ES-I3 (cell line): ENCODE results near the gene RYR2.

Experiments
- H3K36me3 ChIP-seq: 2 replicates; pipeline ENCODE4 v1.6.1; 2013; ENCODE audit warnings: mild to moderate bottlenecking, low read length, control low read depth, moderate library complexity; ENCODE audit not compliant: insufficient read depth
- H3K4me1 ChIP-seq: 2 replicates; pipeline ENCODE4 v1.6.1; 2013; ENCODE audit warnings: mild to moderate bottlenecking, control low read depth, low read length; ENCODE audit not compliant: insufficient read depth
- H3K9ac ChIP-seq: 2 replicates; pipeline ENCODE4 v1.6.1; 2013; ENCODE audit warnings: low read depth, mild to moderate bottlenecking, low read length, moderate library complexity
- H3K9me3 ChIP-seq: 2 replicates; pipeline ENCODE4 v1.6.1; 2013; ENCODE audit warnings: mild to moderate bottlenecking, low read length, moderate library complexity; ENCODE audit not compliant: control insufficient read depth, insufficient read depth

The RYR2 gene

DNA sequence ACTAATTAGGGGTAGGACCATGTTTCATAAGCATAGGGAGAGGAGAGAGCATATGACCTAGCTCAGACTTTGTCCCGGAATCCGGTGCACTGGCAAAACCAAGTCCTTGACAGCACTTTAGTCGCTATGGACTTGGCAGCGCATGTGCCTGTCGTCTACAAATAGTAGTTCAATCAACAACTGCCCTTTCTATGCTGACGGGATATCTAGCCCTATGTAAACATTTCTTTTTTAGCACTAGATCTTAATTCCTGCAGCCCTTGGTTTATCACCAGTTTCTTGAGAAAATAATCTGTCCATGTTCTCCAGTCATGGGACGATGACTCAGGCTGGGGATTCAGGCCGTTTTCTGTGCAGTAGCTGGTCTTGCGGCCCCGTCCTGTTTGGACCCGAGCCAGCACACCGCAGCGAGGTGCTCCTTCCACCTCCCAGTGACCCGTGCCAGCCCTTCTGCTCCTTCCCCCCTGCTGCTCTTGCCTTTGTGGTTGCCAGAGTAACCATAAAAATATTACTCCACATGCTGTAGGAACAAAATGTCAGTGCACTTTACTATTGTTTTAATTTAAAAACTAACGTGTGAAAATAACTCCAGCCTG lies 29.1 kb upstream of the RYR2 start:
- no peaks in the 10 kb centered on the region for H3K9me3 ChIP-seq
- H3K9ac ChIP-seq: no peak overlapping the region
- peaks cover 18% of the 10 kb centered on the region for H3K4me1 ChIP-seq

DNA sequence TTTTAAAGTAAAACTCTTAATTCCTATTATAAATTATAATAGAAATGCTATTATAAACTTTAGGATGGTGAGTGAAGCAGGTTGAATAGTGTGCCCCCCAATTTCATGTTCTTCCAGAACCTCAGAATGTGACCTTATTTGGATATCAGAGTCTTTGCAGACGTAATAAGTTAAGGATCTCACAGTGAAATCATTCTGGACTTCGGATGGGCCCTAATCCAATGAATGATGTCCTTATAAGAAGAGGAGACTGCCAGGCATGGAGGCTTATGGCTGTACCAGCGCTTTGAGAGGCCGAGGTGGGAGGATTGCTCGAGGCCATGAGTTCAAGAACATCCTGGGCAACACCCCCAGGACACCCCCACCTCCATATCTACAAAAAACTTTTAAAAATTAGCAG lies 28.4 kb upstream of the RYR2 start:
- no peak overlapping the region for H3K9ac ChIP-seq
- H3K36me3 ChIP-seq: no peaks in the 10 kb centered on the region
- peaks cover 18% of the 10 kb centered on the region for H3K4me1 ChIP-seq
- no peaks in the 10 kb centered on the region for H3K9me3 ChIP-seq

More for the DNA sequence above, 29.1 kb upstream of the RYR2 start:
- no peaks in the 10 kb centered on the region for H3K36me3 ChIP-seq

DNA sequence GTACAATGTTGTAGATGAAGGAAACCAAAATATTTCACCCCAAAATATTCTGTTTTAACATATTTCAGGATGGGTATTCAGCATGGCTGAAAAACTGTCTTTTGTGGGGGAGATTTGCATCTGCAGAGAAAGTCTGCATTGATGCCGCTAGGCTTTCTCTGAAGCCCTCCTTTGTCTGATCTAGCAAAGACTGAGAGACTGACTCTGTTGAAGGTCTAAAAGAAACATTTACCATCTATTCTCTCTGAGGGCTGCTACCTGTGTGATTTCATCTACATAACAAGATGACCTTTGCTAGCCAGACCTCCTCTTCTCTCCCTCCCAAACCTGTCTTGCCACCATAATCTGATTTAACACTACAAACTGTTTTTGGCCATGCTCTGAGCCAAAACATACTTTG lies 25.4 kb upstream of the RYR2 start:
- H3K36me3 ChIP-seq: no peaks in the 10 kb centered on the region
- no peak overlapping the region for H3K9ac ChIP-seq
- H3K9me3 ChIP-seq: no peaks in the 10 kb centered on the region
- H3K4me1 ChIP-seq: peaks cover 11% of the 10 kb centered on the region

DNA sequence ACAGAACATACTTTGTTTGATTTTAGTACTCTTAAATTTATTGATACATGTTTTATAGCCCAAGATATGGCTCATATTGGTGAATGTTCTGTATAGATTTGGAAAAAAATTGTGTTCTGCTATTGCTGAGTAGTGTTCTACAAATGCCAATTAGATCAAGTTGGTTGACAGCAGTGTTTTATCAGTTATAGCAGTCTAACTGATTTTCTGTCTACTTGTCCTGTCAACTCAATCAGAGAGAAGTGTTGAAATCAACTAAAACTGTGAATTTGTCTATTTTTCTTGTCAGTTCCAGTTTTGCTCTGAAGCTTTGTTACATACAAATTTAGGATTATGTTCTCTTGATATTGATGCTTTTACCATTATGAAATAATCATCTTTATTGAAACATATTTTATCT lies 23.1 kb upstream of the RYR2 start:
- H3K9me3 ChIP-seq: no peaks in the 10 kb centered on the region
- no peaks in the 10 kb centered on the region for H3K36me3 ChIP-seq
- H3K9ac ChIP-seq: no peak overlapping the region
- H3K4me1 ChIP-seq: peaks cover 11% of the 10 kb centered on the region

DNA sequence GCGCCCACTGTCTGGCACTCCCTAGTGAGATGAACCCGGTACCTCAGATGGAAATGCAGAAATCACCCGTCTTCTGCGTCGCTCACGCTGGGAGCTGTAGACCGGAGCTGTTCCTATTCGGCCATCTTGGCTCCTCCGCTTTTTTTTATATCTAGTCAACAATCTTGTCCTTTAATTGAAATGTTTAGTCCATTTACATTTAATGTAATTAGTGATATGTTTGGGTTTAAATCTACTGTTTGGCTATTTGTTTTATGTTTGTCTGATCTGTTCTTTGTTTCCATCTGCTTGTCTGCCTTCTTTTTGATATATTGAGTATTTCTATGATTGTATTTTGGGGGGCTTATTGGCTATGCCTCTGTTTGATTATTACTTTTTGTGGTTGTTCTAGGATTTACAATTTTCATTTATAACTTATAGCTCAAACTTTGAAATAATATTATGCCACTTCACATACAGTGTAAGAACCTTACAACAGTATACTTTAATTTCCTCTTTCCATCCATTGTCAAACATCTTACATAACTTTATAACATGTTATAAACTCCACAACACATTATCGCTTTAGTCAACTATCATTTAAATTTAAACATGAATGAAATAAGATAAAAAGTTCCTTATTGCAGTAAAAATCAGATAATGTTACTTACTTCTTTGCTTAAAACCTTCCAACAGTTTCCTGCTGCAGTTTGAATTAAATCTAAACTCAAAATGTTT lies 16.5 kb upstream of the RYR2 start:
- Histone ChIP-seq H3K9me3 (0 out of 2 replicates have a peak, but pooled peaks cover 3% of the 10 kb centered on the region), H3K36me3 (no peaks in the 10 kb centered on the region), H3K9ac (no peak overlapping the region), H3K4me1 (no peaks in the 10 kb centered on the region)

DNA sequence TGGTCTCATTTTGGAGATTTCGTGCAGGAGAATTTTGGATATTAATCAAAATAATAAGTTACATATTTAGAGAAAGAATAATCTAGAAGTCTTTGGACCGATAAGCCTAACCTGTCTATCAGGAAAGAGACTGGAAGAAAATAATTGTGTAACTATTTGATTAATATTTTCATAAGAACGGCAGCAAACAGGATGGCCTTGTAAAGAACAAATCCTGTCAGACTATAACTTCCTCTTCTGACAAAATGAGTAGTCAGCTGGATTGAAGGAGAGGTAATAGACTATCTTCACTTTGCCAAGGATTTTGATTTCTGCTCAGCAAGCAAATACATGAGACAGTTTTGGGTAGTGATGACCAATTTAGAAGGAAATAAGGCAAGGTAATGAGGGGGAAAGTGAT lies 12.7 kb upstream of the RYR2 start:
- 0 out of 2 replicates have a peak, but pooled peaks cover 3% of the 10 kb centered on the region for H3K9me3 ChIP-seq
- no peaks in the 10 kb centered on the region for H3K36me3 ChIP-seq
- H3K9ac ChIP-seq: no peak overlapping the region
- H3K4me1 ChIP-seq: peaks cover 13% of the 10 kb centered on the region

DNA sequence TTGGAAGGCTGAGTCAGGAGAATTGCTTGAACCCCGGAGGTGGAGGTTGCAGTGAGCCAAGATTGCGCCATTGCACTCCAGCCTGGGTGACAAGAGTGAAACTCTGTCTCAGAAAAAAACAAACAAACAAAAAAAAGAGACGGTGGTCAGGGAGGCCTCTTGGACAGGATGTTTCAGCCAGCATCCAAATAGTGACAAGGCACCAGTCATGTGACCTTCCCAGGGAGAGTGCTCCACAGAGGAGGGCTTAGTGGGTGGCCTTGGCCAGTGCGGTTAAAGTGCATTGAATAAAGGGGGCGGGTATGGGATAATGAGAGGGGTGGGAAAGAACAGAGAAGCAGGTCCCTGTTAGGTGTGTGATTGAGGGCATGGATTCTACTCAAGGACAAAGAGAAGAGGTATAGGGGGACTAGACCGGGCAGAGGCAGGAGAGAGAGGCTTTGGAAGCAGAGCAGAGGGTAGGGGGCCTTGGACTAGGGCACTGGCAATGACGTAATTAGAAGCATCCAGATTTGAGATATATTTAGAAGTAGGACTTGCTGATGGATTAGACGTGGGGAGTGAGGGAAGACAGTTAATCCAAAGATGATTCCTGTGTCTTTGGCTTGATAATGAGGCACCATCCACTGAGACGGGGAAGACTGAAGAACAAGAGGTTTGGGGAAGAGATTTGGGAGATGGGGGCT lies 12.0 kb upstream of the RYR2 start:
- Histone ChIP-seq H3K9me3 (0 out of 2 replicates have a peak, but pooled peaks cover 3% of the 10 kb centered on the region), H3K9ac (no peak overlapping the region), H3K4me1 (peaks cover 13% of the 10 kb centered on the region), H3K36me3 (no peaks in the 10 kb centered on the region)

DNA sequence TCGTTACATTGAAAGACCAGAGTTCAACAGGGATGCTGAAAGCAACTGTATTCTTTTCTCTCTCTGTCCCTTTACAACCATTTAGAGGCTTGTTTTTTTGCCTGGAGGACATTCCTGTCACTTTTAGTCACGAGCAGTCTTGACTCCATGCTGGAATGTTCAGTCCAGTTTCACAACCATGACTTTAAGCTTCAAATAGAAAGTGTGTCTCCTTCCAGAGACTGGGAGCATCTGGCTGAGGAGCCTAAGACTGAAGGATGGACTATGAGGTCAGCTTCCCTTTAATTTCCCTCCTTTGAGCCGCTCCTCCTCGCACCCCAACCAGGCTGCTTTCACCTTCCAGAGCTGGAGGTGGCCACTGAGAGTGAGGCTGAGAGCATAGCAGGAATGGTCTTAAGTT lies 10.5 kb upstream of the RYR2 start:
- Histone ChIP-seq H3K36me3 (no peaks in the 10 kb centered on the region), H3K4me1 (peaks cover 13% of the 10 kb centered on the region), H3K9me3 (no peaks in the 10 kb centered on the region), H3K9ac (0 out of 2 replicates have a peak overlapping the region, but pooled peaks have one; percentile 2)

DNA sequence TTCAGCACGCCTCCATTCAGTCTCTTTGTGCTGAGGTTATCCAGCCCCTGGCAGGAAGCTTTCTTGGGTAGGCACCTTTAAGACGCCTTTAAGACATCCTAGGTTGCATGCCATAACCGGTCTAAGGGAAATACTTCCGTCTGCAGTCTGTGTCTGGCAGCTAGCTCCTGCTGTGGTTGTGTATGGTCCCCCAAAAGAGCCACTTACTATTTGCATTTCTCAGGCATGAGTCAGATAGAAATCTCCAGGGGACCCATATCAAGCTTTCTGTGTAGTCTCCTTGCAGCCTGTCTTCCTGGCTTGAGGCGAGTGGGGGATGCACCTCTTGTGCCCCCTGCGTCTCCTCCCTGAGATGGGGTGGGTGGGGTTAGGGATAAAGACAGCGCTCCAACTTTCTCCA lies 10.0 kb upstream of the RYR2 start:
- H3K9me3 ChIP-seq: no peaks in the 10 kb centered on the region
- no peak overlapping the region for H3K9ac ChIP-seq
- H3K36me3 ChIP-seq: no peaks in the 10 kb centered on the region
- peaks cover 13% of the 10 kb centered on the region for H3K4me1 ChIP-seq

DNA sequence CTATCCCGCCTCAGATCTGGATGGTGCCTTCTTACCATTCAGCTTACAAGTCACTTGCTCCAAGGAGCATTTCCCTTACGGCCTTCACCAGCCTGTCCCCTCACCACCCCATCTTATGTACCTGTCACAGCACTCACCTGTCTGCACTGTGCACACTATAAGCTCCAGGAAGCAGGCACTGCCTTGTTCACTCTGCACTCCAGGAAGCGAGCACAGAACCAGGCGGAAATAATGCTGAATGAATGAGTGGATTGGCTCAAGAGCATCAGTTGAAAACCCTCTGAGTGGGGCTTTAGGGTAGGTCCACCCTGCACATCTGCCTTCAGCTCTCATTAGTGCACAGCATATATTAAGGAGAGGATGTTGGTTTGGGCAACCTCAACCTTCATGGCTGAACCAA lies 8.9 kb upstream of the RYR2 start:
- Histone ChIP-seq H3K9me3 (no peaks in the 10 kb centered on the region), H3K9ac (no peak overlapping the region), H3K4me1 (peaks cover 13% of the 10 kb centered on the region), H3K36me3 (no peaks in the 10 kb centered on the region)

DNA sequence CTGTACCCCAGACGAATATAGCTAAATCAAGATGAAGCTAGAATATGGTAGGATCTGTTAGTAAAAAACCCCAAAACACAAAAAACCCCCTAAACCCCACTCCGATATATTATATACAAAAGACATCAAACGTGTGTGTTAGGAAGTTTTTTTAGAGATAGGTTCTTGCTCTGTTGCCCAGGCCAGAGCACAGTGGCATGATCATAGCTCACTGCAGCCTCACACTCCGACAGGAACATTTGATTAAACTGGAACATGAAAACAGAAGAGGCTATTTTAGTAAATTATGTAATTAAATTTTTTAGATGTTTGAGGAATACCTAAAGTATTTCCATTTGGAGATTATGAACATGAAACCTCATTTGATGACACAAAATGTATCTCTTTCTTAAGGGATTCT lies 8.2 kb upstream of the RYR2 start:
- no peak overlapping the region for H3K9ac ChIP-seq
- peaks cover 13% of the 10 kb centered on the region for H3K4me1 ChIP-seq
- H3K36me3 ChIP-seq: no peaks in the 10 kb centered on the region
- H3K9me3 ChIP-seq: no peaks in the 10 kb centered on the region

DNA sequence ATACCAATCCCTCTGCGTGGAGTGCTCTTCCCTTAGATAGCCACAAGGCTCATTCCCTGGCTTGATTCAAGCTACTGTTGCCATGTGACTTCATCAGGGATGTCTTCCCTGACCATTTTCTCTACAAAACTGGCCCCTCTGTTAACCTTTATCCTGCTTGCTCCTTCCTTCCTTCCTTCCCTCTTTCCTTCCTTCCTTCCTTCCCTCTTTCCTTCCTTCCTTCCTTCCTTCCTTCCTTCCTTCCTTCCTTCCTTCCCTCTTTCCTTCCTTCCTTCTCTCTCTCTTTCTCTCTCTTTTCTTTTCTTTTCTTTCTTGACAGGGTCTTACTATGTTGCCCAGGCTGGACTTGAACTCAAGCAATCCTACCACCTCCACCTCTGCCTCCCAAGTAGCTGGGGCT lies 6.2 kb upstream of the RYR2 start:
- Histone ChIP-seq H3K9ac (no peak overlapping the region), H3K9me3 (no peaks in the 10 kb centered on the region), H3K36me3 (no peaks in the 10 kb centered on the region), H3K4me1 (peaks cover 13% of the 10 kb centered on the region)

DNA sequence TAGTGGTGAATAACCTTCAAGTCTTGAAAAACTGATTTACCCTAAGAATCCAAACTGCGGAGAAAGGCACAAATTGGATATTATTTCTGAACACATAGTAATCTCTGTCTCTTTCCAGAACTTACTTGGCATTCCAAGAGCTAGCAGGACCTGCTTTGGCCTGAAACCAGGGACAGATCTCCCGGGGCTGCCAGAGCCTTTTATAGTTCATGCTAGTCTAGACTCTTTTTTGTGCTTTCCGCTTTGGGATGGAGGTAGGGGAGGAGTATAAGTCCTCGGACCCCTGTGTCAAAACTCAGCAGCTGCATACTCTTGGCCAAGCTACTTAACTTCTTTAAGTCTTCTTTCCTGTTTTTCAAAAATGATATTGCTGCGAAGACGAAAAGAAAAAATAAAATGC lies 3.8 kb upstream of the RYR2 start:
- no peak overlapping the region for H3K9ac ChIP-seq
- no peaks in the 10 kb centered on the region for H3K4me1 ChIP-seq
- no peaks in the 10 kb centered on the region for H3K9me3 ChIP-seq
- no peaks in the 10 kb centered on the region for H3K36me3 ChIP-seq

DNA sequence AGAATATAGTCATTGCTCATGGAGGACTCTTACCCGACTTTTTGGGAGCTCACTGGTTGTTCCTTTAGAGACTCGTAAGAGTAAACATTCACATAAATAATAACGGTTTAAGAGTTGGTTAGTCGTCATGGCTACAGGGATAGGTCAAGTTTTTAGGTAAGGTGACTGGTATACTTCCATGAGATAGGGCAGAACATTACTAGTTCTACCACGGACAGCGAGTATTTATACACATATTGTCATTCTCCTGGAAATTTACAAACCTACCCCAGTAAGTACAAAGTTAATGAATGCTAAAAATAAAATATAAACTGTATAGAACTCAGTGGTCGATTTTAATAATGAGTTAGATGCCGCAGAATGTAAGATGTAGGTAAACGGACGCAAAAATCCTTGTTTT lies 1.2 kb upstream of the RYR2 start:
- Histone ChIP-seq H3K4me1 (peaks cover 10% of the 10 kb centered on the region), H3K36me3 (no peaks in the 10 kb centered on the region), H3K9ac (no peak overlapping the region), H3K9me3 (no peaks in the 10 kb centered on the region)

DNA sequence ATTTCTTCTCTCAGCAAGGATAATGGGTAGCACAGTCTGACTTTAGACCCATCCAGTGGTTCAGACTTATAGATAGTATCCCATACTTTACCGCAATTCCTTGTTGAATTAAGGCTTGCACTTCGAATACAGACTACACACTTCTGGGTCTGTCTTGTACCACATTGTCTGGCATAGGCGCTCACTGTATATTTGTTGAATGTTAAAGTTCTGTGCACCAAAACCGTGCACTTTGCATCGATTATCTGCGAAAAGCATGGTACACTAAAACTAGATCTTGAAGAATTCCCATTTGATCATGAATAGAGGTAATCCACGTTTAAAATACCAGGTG lies 556 bp upstream of the RYR2 start:
- H3K9ac ChIP-seq: peak overlapping the region; percentile 55; the same call in 1 of the 2 replicates
- peaks cover 16% of the 10 kb centered on the region for H3K4me1 ChIP-seq
- H3K36me3 ChIP-seq: no peaks in the 10 kb centered on the region
- H3K9me3 ChIP-seq: no peaks in the 10 kb centered on the region
